ENCODE data around the gene TBC1D16.

TBC1D16 gene

DNA sequence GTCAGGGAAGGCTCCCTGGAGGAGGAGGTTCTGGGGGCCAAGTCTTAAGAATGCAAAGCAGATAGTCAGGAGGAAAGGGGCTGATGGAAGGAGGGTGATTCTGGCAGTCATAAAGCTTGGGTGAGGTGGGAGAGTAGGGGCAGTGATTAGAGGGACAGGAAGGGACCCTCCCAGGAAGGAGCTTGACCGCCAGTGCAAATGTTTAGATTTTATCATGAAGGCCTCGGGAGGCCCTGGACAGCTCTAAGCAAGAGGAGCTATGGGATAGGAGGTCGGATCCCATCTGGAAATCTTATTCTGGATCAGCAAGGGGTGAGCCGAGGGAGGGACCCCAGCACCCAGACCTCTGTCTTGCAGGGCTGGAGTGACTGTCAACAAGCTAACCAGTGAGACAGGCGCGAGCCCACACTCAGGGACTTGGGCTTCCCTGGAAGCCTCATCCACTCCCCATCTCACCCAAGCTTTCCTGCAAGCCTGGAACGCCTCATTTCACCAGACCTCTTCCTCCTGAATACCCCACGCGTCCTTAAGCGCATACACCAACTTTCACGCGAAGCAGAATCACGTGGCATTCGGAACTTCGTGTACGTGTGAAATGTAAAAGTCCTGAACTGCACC is 144.4 kb downstream of the TBC1D16 start:
- Histone ChIP-seq H2AFZ (ENCODE audit: low read length) (no peak overlapping the region), H3K27me3 (ENCODE audit: insufficient read depth, low read length, poor library complexity, severe bottlenecking) (no peaks in the 10 kb centered on the region), H3K9me3 (ENCODE audit: insufficient read depth, low read depth, low read length) (no peaks in the 10 kb centered on the region), H3K9me2 (replicated peaks; ENCODE audit: low read depth, low read length) (no peaks in the 10 kb centered on the region), H4K20me1 (ENCODE audit: insufficient read depth, low read length, poor library complexity, severe bottlenecking) (no peaks in the 10 kb centered on the region), H3F3A (ENCODE audit: low read depth) (no peaks in the 10 kb centered on the region), H3K79me2 (ENCODE audit: insufficient read depth, low read length) (no peaks in the 10 kb centered on the region), H3K36me3 (ENCODE audit: insufficient read depth, low read length) (no peaks in the 10 kb centered on the region), H3K4me2 (ENCODE audit: low read depth, low read length, poor library complexity, severe bottlenecking) (no peak overlapping the region), H3K4me1 (ENCODE audit: insufficient read depth, low read length, poor library complexity, severe bottlenecking) (no peaks in the 10 kb centered on the region), H3K9ac (ENCODE audit: low read depth, low read length, poor library complexity, severe bottlenecking) (no peak overlapping the region), H3K4me3 (ENCODE audit: low read length, poor library complexity, severe bottlenecking) (no peak overlapping the region)
- no peak for TF ChIP-seq EZH2phosphoT487 (IDR thresholded peaks at IDR 0.05; ENCODE audit: borderline replicate concordance)
- TF ChIP-seq, protein P1, sequence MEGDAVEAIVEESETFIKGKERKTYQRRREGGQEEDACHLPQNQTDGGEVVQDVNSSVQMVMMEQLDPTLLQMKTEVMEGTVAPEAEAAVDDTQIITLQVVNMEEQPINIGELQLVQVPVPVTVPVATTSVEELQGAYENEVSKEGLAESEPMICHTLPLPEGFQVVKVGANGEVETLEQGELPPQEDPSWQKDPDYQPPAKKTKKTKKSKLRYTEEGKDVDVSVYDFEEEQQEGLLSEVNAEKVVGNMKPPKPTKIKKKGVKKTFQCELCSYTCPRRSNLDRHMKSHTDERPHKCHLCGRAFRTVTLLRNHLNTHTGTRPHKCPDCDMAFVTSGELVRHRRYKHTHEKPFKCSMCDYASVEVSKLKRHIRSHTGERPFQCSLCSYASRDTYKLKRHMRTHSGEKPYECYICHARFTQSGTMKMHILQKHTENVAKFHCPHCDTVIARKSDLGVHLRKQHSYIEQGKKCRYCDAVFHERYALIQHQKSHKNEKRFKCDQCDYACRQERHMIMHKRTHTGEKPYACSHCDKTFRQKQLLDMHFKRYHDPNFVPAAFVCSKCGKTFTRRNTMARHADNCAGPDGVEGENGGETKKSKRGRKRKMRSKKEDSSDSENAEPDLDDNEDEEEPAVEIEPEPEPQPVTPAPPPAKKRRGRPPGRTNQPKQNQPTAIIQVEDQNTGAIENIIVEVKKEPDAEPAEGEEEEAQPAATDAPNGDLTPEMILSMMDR (conservative IDR thresholded peaks at IDR 0.05; ENCODE audit: low read length), result no peak

DNA sequence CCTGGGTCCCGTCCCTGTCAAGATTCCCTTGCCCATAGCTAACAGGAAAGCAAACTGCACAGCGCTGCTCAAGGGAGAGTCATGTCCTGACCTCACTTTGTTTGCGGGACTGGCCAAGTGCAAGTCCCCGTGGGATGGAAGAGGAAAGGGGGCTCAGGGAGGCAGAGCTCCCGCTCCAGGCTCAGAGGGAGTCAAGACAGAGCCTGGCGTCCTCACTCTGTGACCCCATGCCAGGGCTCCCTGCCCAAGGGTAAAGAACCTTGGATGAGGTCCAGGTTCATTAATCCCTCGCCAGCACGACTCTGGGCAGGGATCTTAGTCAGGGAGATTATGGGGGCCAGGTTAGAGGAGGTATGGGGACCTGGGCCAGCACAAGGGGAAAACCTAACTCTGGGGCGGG is 145.0 kb downstream of the TBC1D16 start:
- H3K9ac ChIP-seq (ENCODE audit: low read depth, low read length, poor library complexity, severe bottlenecking), result no peak overlapping the region
- H3K27me3 ChIP-seq (ENCODE audit: insufficient read depth, low read length, poor library complexity, severe bottlenecking), result no peaks in the 10 kb centered on the region
- H4K20me1 ChIP-seq (ENCODE audit: insufficient read depth, low read length, poor library complexity, severe bottlenecking), result no peaks in the 10 kb centered on the region
- no peak overlapping the region for H2AFZ ChIP-seq (ENCODE audit: low read length)
- TF ChIP-seq, protein P1 (conservative IDR thresholded peaks at IDR 0.05; ENCODE audit: low read length), result no peak
- no peak for TF ChIP-seq EZH2phosphoT487 (IDR thresholded peaks at IDR 0.05; ENCODE audit: borderline replicate concordance)
- no peaks in the 10 kb centered on the region for H3K9me3 ChIP-seq (ENCODE audit: insufficient read depth, low read depth, low read length)
- H3K4me1 ChIP-seq (ENCODE audit: insufficient read depth, low read length, poor library complexity, severe bottlenecking), result no peaks in the 10 kb centered on the region
- H3K9me2 ChIP-seq (replicated peaks; ENCODE audit: low read depth, low read length), result no peaks in the 10 kb centered on the region
- H3K36me3 ChIP-seq (ENCODE audit: insufficient read depth, low read length), result no peaks in the 10 kb centered on the region
- H3K4me2 ChIP-seq (ENCODE audit: low read depth, low read length, poor library complexity, severe bottlenecking), result no peak overlapping the region
- H3K4me3 ChIP-seq (ENCODE audit: low read length, poor library complexity, severe bottlenecking), result no peak overlapping the region
- no peaks in the 10 kb centered on the region for H3F3A ChIP-seq (ENCODE audit: low read depth)
- no peaks in the 10 kb centered on the region for H3K79me2 ChIP-seq (ENCODE audit: insufficient read depth, low read length)

DNA sequence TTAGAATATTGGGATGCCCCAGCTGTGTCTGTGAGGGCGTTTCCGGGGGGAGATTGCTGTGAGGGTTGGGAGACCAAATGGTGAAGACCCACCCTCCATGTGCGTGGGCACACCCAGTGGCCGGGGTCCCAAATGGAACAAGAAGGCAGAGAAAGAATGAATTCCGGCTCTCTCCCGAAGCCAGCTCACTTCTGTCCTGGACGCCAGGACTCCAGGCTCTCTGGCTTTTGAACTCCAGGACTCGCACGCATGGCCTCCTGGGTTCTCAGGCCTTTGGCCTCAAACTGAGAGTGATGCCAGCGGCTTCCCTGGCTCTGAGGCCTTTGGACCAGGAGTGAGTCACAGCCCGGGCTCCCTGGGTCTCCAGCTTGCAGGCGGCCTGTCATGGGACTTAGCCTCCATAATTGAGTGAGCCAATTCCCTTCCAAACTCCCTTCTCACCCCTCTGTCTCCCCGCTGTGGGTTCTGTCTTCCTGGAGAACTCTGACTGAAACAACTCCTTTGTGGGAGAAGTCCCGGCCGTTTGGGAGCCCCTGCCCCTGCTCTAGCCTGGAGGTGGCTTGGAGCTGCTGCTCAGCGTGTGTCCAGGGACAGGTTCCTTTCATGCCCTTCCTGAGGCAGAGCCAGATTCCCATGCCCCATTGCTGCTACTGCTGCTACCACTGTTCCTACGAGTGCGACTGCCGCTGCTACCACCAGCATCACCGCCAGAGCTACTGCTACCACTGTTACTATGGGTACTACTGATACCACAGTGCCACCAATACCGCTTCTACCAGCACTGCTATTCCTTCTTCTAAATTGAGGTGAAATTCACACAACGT is 146.6 kb downstream of the TBC1D16 start:
- no peaks in the 10 kb centered on the region for H4K20me1 ChIP-seq (ENCODE audit: insufficient read depth, low read length, poor library complexity, severe bottlenecking)
- no peak overlapping the region for H3K4me3 ChIP-seq (ENCODE audit: low read length, poor library complexity, severe bottlenecking)
- H3K9me3 ChIP-seq (ENCODE audit: insufficient read depth, low read depth, low read length), result no peaks in the 10 kb centered on the region
- H2AFZ ChIP-seq (ENCODE audit: low read length), result no peak overlapping the region
- no peak overlapping the region for H3K9ac ChIP-seq (ENCODE audit: low read depth, low read length, poor library complexity, severe bottlenecking)
- no peaks in the 10 kb centered on the region for H3K79me2 ChIP-seq (ENCODE audit: insufficient read depth, low read length)
- no peaks in the 10 kb centered on the region for H3F3A ChIP-seq (ENCODE audit: low read depth)
- no peaks in the 10 kb centered on the region for H3K27me3 ChIP-seq (ENCODE audit: insufficient read depth, low read length, poor library complexity, severe bottlenecking)
- no peaks in the 10 kb centered on the region for H3K9me2 ChIP-seq (replicated peaks; ENCODE audit: low read depth, low read length)
- no peak for TF ChIP-seq EZH2phosphoT487 (IDR thresholded peaks at IDR 0.05; ENCODE audit: borderline replicate concordance)
- TF ChIP-seq, protein P1 (conservative IDR thresholded peaks at IDR 0.05; ENCODE audit: low read length), result no peak
- H3K36me3 ChIP-seq (ENCODE audit: insufficient read depth, low read length), result no peaks in the 10 kb centered on the region
- no peak overlapping the region for H3K4me2 ChIP-seq (ENCODE audit: low read depth, low read length, poor library complexity, severe bottlenecking)
- H3K4me1 ChIP-seq (ENCODE audit: insufficient read depth, low read length, poor library complexity, severe bottlenecking), result no peaks in the 10 kb centered on the region

All from Loucy (cell line).